Astrocyte (in vitro differentiated cells and primary cell): ENCODE results near the gene KRT33A.

Source experiments
- CTCF ChIP-seq: IDR thresholded peaks from 2 replicates; pipeline ENCODE4 v1.5.1; 2011; ENCODE audit warnings: low read depth, mild to moderate bottlenecking, inconsistent platforms, low read length, moderate library complexity; ENCODE audit not compliant: insufficient read depth
- EZH2 ChIP-seq: IDR thresholded peaks from 2 replicates; pipeline ENCODE4 v1.6.1; 2012; ENCODE audit warnings: mild to moderate bottlenecking, low read length, inconsistent platforms; ENCODE audit not compliant: insufficient read depth

GRCh38 chr17:41304091-41304490 is 46.5 kb downstream of the KRT33A start:
- no peak for TF ChIP-seq EZH2
- TF ChIP-seq CTCF: no peak
